ENCODE data around the gene OR5B2. TPM values are rescaled to one million over a fixed set of nuclear protein-coding genes. Genes with fewer than 3 reads are reported as not detected.
"Not testable (repeated sequence)": the region's sequence is repeated elsewhere in the genome, so short reads cannot be mapped to it uniquely, and the experiment has no call there.

The OR5B2 gene
- polyA plus RNA-seq, 1 experiment: not detected

- Histone ChIP-seq H3K4me3 (ENCODE audit: low read depth, low read length) (no peak overlapping the region), H3K36me3 (ENCODE audit: control insufficient read depth, insufficient read depth, low read length) (no peaks in the 10 kb centered on the region), H3K27me3 (ENCODE audit: control insufficient read depth, insufficient read depth, low read length) (no peaks in the 10 kb centered on the region)
- DNase-seq (ENCODE audit: low read depth): no peak
- ChIA-PET CTCF (no interaction called here), POLR2A (no interaction called here)
- no peak for TF ChIP-seq CTCF (IDR thresholded peaks at IDR 0.05; ENCODE audit: insufficient read depth, low read depth, low read length)
Observed at GRCh38 chr11:58433638-58434203, 5.8 kb upstream of the OR5B2 start.

- TF ChIP-seq CTCF (IDR thresholded peaks at IDR 0.05; ENCODE audit: insufficient read depth, low read depth, low read length): no peak
- Histone ChIP-seq H3K4me3 (ENCODE audit: low read depth, low read length) (no peak overlapping the region), H3K36me3 (ENCODE audit: control insufficient read depth, insufficient read depth, low read length) (no peaks in the 10 kb centered on the region), H3K27me3 (ENCODE audit: control insufficient read depth, insufficient read depth, low read length) (peaks cover 3% of the 10 kb centered on the region)
- no peak for DNase-seq (ENCODE audit: low read depth)
- CTCF ChIA-PET: no interaction called here
- POLR2A ChIA-PET: no interaction called here
Observed at GRCh38 chr11:58429273-58429672, 1.4 kb upstream of the OR5B2 start.

GRCh38 chr11:58406774-58407173 is 21.1 kb downstream of the OR5B2 start, which contains the start of gene OR5B3:
Gene OR5B3 (minus strand): TSS chr11:58406874. CDS start chr11:58403409, 3,465 bp downstream.
- no peak for DNase-seq (ENCODE audit: low read depth)
- Histone ChIP-seq H3K4me3 (ENCODE audit: low read depth, low read length) (no peak within 1 kb of the TSS), H3K27me3 (ENCODE audit: control insufficient read depth, insufficient read depth, low read length) (no peaks in the 10 kb centered on the region), H3K36me3 (ENCODE audit: control insufficient read depth, insufficient read depth, low read length) (no peaks in the 10 kb centered on the region)
- TF ChIP-seq CTCF (IDR thresholded peaks at IDR 0.05; ENCODE audit: insufficient read depth, low read depth, low read length): no peak
- ChIA-PET POLR2A (no interaction called here), CTCF (no interaction called here)

- H3K4me3 ChIP-seq (ENCODE audit: low read depth, low read length); DNase-seq (ENCODE audit: low read depth); H3K27me3 ChIP-seq (ENCODE audit: control insufficient read depth, insufficient read depth, low read length); CTCF ChIA-PET; H3K36me3 ChIP-seq (ENCODE audit: control insufficient read depth, insufficient read depth, low read length); POLR2A ChIA-PET: not testable (repeated sequence)
Observed at GRCh38 chr11:58399622-58400021, 28.3 kb downstream of the OR5B2 start.

GRCh38 chr11:58395581-58395980 is 32.3 kb downstream of the OR5B2 start:
- DNase-seq (ENCODE audit: low read depth): peak; percentile 28
- ChIA-PET POLR2A (no interaction called here), CTCF (no interaction called here)
- Histone ChIP-seq H3K4me3 (ENCODE audit: low read depth, low read length) (no peak overlapping the region), H3K36me3 (ENCODE audit: control insufficient read depth, insufficient read depth, low read length) (no peaks in the 10 kb centered on the region), H3K27me3 (ENCODE audit: control insufficient read depth, insufficient read depth, low read length) (no peaks in the 10 kb centered on the region)
- TF ChIP-seq CTCF (IDR thresholded peaks at IDR 0.05; ENCODE audit: insufficient read depth, low read depth, low read length): no peak

- POLR2A ChIA-PET: no interaction called here
Observed at GRCh38 chr11:58394195-58394594, 33.7 kb downstream of the OR5B2 start.

More at GRCh38 chr11:58394195-58394594, 33.7 kb downstream of the OR5B2 start:
- Histone ChIP-seq H3K27me3 (ENCODE audit: control insufficient read depth, insufficient read depth, low read length) (no peaks in the 10 kb centered on the region), H3K4me3 (ENCODE audit: low read depth, low read length) (no peak overlapping the region), H3K36me3 (ENCODE audit: control insufficient read depth, insufficient read depth, low read length) (no peaks in the 10 kb centered on the region)
- peak; percentile 61 for DNase-seq (ENCODE audit: low read depth)
- CTCF ChIA-PET: interaction anchor here (1.0 to 1.1 kb wide), 2 partner anchors 108 kb away, joined by 3 read pairs; no protein-coding TSS in a partner anchor
- TF ChIP-seq CTCF (IDR thresholded peaks at IDR 0.05; ENCODE audit: insufficient read depth, low read depth, low read length): no peak

Data from BJ (cell line).